ENCODE results near the gene ERP29. TPM values are rescaled to one million over a fixed set of nuclear protein-coding genes. Genes with fewer than 3 reads are reported as not detected.

Gene ERP29
- total RNA-seq, 1 donor = 56.0 TPM

GRCh38 chr12:111978545-111978944, 34.7 kb upstream of the ERP29 start:
- no peak for DNase-seq (ENCODE audit: low read depth)
- no peak overlapping the region for H3K4me3 ChIP-seq (ENCODE audit: low read depth, low read length)
- no peak for TF ChIP-seq CTCF (IDR thresholded peaks at IDR 0.05; ENCODE audit: insufficient read depth, low read length)

DNA sequence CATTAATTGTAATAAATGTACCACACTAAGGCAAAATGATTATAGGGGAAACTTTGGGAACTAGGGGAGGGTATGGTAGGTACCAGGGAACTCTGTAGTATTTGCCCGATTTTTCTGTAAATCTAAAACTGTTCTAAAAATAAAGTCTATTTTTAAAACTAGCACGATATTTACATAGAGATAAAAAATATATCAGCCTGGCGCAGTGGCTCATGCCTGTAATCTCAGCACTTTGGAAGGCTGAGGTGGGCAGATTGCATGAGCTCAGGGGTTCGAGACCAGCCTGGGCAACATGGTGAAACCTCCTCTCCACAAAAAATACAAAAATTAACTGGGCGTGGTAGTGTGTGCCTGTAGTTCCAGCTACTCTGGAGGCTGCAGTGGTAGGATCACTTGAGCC, 32.6 kb upstream of the ERP29 start:
- no peak overlapping the region for H3K4me3 ChIP-seq (ENCODE audit: low read depth, low read length)
- DNase-seq (ENCODE audit: low read depth) = no peak
- TF ChIP-seq CTCF (IDR thresholded peaks at IDR 0.05; ENCODE audit: insufficient read depth, low read length) = no peak

DNA sequence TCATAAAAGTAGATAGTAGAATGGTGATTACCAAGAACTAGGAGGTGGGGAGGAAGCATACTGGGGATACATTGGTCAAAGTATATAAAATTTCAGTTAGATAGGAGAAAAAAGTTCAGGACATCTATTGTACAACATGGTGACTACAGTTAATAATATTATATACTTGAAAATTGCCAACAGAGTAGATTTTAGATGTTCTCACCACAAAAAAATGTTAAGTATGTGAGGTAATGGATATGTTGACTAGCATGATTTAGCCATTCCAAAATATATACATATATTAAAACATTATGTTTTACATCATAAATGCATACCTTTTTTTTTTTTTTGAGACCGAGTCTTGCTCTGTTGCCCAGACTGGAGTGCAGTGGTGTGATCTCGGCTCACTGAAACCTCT, 31.2 kb upstream of the ERP29 start:
- H3K4me3 ChIP-seq (ENCODE audit: low read depth, low read length) = no peak overlapping the region
- peak; percentile 8 for DNase-seq (ENCODE audit: low read depth)
- no peak for TF ChIP-seq CTCF (IDR thresholded peaks at IDR 0.05; ENCODE audit: insufficient read depth, low read length)

DNA sequence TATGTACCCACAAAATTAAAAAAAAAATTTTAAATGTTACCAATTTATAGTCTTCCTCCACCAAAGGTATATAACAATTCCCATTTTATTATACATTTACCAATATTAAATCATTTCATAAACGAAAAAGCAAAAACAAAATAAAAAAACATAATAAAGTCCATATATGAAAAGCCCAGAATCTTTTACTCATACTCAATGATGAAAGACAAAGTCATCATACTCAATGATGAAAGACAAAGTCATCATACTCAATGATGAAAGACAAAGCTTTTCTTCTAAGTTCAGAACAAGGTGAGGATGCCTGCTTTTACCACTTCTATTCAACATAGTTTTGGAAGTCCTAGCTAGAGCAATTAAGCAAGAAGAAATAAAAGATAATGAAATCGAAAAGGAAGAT, 28.4 kb upstream of the ERP29 start:
- no peak for DNase-seq (ENCODE audit: low read depth)
- no peak for TF ChIP-seq CTCF (IDR thresholded peaks at IDR 0.05; ENCODE audit: insufficient read depth, low read length)
- H3K4me3 ChIP-seq (ENCODE audit: low read depth, low read length) = no peak overlapping the region

GRCh38 chr12:111991535-111991934, 21.7 kb upstream of the ERP29 start:
- H3K4me3 ChIP-seq (ENCODE audit: low read depth, low read length) = no peak overlapping the region
- no peak for TF ChIP-seq CTCF (IDR thresholded peaks at IDR 0.05; ENCODE audit: insufficient read depth, low read length)
- no peak for DNase-seq (ENCODE audit: low read depth)

DNA sequence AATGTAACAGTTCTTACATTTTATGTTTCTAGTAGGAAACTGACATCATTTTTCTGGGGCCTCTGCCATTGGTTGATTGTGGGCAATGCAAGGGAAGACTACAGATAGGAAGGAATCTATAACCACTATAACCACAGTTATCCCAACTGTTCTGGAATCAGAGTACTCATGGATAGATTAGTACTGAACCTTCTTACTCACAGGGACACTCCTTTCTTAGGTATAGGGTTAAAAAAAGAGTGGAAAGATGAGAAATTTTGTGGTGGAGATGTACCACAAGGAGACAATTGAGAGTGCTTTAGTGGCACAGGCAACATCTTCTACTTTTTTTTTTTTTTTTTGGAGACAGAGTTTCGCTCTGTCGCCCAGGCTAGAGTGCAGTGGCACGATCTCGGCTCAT, 21.3 kb upstream of the ERP29 start:
- no peak for DNase-seq (ENCODE audit: low read depth)
- no peak overlapping the region for H3K4me3 ChIP-seq (ENCODE audit: low read depth, low read length)
- no peak for TF ChIP-seq CTCF (IDR thresholded peaks at IDR 0.05; ENCODE audit: insufficient read depth, low read length)

DNA sequence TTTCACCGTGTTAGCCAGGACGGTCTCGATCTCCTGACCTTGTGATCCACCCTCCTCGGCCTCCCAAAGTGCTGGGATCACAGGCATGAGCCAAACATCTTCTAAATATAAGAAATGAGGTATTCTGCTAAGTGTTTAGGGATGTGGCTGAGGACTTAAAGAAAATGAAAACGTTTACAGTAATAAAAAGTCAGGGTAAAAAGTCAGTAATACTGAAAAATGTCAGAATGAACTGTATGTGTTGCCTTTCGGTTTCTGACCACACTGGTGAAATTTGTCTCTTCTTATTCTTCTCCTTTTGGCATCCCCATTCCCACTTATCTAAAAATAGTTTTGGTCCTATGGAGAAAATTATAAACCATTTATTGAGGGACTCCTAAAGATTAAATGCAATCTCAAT, 20.8 kb upstream of the ERP29 start:
- no peak for DNase-seq (ENCODE audit: low read depth)
- H3K4me3 ChIP-seq (ENCODE audit: low read depth, low read length) = no peak overlapping the region
- TF ChIP-seq CTCF (IDR thresholded peaks at IDR 0.05; ENCODE audit: insufficient read depth, low read length) = no peak

Measured in fibroblast of the aortic adventitia (primary cell).